ENCODE data around the gene PHF20. TPM values are rescaled to one million over a fixed set of nuclear protein-coding genes. Genes with fewer than 3 reads are reported as not detected.

Gene PHF20
- total and polyA plus RNA-seq, 2 of the 8 experiments (the other 6 are each of a cell fraction or from before 2014, with no cell fraction given): 25.6 to 70.1 TPM

DNA sequence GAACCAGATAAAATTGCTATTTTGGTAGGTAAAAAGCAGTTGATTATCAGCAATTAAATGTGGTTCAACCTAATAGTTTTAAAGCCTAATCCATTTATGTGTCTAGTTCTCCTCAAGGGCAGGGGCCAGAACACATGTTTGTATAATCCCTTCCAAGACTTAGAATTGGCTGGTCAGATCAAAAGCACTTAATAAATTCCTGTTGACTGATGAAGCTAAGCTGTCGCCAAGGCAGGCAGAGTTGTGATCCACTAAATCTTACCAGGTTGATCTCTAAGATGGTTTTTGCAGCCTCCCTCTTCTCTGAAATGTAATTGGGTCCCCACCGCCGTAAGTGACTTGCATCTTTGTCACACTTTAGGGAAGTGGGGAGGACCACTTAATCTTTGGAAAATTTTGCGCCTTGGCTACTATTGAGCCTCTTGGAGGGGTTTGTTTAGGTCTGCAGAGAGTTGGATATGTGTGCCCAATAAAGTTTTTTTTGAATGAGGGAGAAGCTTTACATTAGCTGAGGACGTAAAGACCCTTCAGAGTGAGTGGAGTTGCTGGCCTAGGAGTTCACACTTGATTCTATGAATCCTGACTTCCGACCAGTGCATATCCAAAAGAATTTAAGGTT is 65.9 kb downstream of the PHF20 start:
- CTCF ChIA-PET (ENCODE audit: partially characterized antibody): no interaction called here
- Histone ChIP-seq H3K56ac (replicated peaks; ENCODE audit: insufficient read length, low read depth, low read length) (no peak overlapping the region), H2BK120ac (replicated peaks; ENCODE audit: low read depth, low read length) (no peak overlapping the region), H3K4me3 (ENCODE audit: extremely low read depth in 1 of 4, insufficient read depth in 2 of 4, low read depth in 3 of 4, low read length in 4 of 4) (no peak overlapping the region), H2BK20ac (ENCODE audit: low read length) (no peak overlapping the region), H3K4me2 (ENCODE audit: insufficient read depth in 1 of 2, low read depth in 2 of 2, low read length in 2 of 2) (no peak overlapping the region), H3K4me1 (replicated peaks in 1 of 4; ENCODE audit: control insufficient read depth in 3 of 4, insufficient read depth in 4 of 4, low read length in 3 of 4) (peaks cover 0 to 4% (median 0%) of the 10 kb centered on the region in 4 experiments; a peak in 1 of 7 replicates), H3K36me3 (ENCODE audit: control insufficient read depth in 2 of 4, insufficient read depth in 4 of 4, low read length in 3 of 4) (peaks cover 0 to 5% (median 2%) of the 10 kb centered on the region in 4 experiments; a peak in 5 of 8 replicates), H2AK5ac (ENCODE audit: low read depth, low read length) (no peak overlapping the region), H2BK15ac (ENCODE audit: low read length) (no peak overlapping the region), H3K79me1 (ENCODE audit: low read depth, low read length) (no peaks in the 10 kb centered on the region), H3K4ac (replicated peaks; ENCODE audit: insufficient read length, low read depth, low read length) (no peak overlapping the region), H4K5ac (ENCODE audit: insufficient read length, low read depth, low read length) (no peak overlapping the region), H3K27me3 (replicated peaks in 1 of 4; ENCODE audit: control insufficient read depth in 3 of 4, extremely low read depth in 1 of 4, insufficient read depth in 3 of 4, low read length in 3 of 4) (no peaks in the 10 kb centered on the region), H3K14ac (ENCODE audit: insufficient read length) (no peak overlapping the region), H4K8ac (ENCODE audit: extremely low read depth, insufficient read depth, low read length) (no peak overlapping the region), H3K9ac (replicated peaks in 1 of 4; ENCODE audit: extremely low read depth in 1 of 4, low read depth in 3 of 4, low read length in 3 of 4) (no peak overlapping the region), H3K23ac (ENCODE audit: insufficient read length) (no peak overlapping the region), H2AFZ (ENCODE audit: low read length) (no peak overlapping the region), H3K79me2 (ENCODE audit: control insufficient read depth in 1 of 2, insufficient read depth in 2 of 2, low read length in 2 of 2) (peaks cover 0 to 7% of the 10 kb centered on the region in 2 experiments; a peak in 2 of 4 replicates), H2BK5ac (ENCODE audit: low read depth, low read length) (no peak overlapping the region), H3K18ac (ENCODE audit: extremely low read depth, low read length) (no peak overlapping the region), H4K20me1 (replicated peaks in 1 of 2; ENCODE audit: control insufficient read depth in 1 of 2, insufficient read depth in 2 of 2, low read length in 2 of 2) (no peaks in the 10 kb centered on the region), H3K23me2 (ENCODE audit: low read depth, low read length) (no peaks in the 10 kb centered on the region), H4K91ac (replicated peaks; ENCODE audit: insufficient read length, low read length) (no peak overlapping the region), H2BK12ac (ENCODE audit: low read depth, low read length) (no peak overlapping the region), H3K27ac (ENCODE audit: low read depth, low read length) (no peak overlapping the region), H3K9me3 (ENCODE audit: insufficient read depth in 2 of 2, low read depth in 1 of 2, low read length in 1 of 2) (no peaks in the 10 kb centered on the region; a peak in 1 of 4 replicates)
- no peak for DNase-seq (ENCODE audit: low read depth in 1 of 2, low spot score in 2 of 2)
- 89% methylated on average over 6 of the region's 6 CpGs; no CpG with 5 or more reads in 1 of the 2 experiments for WGBS, 2 experiments (ENCODE audit: extremely low coverage in 1 of 2, insufficient coverage in 1 of 2, insufficient read length in 1 of 2, insufficient replicate concordance in 2 of 2, low coverage in 1 of 2, low lambda C conversion rate in 2 of 2, missing lambda C conversion rate in 1 of 2)
- POLR2A ChIA-PET (ENCODE audit: partially characterized antibody): interaction anchor here (0.6 to 2.7 kb wide), 7 partner anchors 9 to 353 kb away, joined by 3 to 12 read pairs (median 3); partner anchors contain the start of genes RBM39 and SCAND1
- FAIRE-seq: no peak
- TF ChIP-seq, protein P1, sequence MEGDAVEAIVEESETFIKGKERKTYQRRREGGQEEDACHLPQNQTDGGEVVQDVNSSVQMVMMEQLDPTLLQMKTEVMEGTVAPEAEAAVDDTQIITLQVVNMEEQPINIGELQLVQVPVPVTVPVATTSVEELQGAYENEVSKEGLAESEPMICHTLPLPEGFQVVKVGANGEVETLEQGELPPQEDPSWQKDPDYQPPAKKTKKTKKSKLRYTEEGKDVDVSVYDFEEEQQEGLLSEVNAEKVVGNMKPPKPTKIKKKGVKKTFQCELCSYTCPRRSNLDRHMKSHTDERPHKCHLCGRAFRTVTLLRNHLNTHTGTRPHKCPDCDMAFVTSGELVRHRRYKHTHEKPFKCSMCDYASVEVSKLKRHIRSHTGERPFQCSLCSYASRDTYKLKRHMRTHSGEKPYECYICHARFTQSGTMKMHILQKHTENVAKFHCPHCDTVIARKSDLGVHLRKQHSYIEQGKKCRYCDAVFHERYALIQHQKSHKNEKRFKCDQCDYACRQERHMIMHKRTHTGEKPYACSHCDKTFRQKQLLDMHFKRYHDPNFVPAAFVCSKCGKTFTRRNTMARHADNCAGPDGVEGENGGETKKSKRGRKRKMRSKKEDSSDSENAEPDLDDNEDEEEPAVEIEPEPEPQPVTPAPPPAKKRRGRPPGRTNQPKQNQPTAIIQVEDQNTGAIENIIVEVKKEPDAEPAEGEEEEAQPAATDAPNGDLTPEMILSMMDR (IDR thresholded peaks at IDR 0.05; ENCODE audit: control extremely low read depth in 1 of 3, insufficient read depth in 1 of 3, low read depth in 1 of 3, low read length in 3 of 3): no peak
- TF ChIP-seq, protein P2, sequence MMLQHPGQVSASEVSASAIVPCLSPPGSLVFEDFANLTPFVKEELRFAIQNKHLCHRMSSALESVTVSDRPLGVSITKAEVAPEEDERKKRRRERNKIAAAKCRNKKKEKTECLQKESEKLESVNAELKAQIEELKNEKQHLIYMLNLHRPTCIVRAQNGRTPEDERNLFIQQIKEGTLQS (IDR thresholded peaks at IDR 0.05; ENCODE audit: insufficient read depth, low read depth, low read length): no peak
- TF ChIP-seq, protein P3, sequence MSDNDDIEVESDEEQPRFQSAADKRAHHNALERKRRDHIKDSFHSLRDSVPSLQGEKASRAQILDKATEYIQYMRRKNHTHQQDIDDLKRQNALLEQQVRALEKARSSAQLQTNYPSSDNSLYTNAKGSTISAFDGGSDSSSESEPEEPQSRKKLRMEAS (IDR thresholded peaks at IDR 0.05): no peak
- TF ChIP-seq CHD2 (IDR thresholded peaks at IDR 0.05; ENCODE audit: low read length): no peak
- no peak for TF ChIP-seq SP1 (IDR thresholded peaks at IDR 0.05; ENCODE audit: low read depth, low read length)
- no peak for TF ChIP-seq EGR1 (IDR thresholded peaks at IDR 0.05; ENCODE audit: borderline replicate concordance, low read depth, low read length)
- TF ChIP-seq RFX5 (IDR thresholded peaks at IDR 0.05; ENCODE audit: borderline replicate concordance, low read depth, low read length): no peak
- TF ChIP-seq RXRA (IDR thresholded peaks at IDR 0.05; ENCODE audit: insufficient read depth, low read depth, low read length): no peak
- TF ChIP-seq KDM4A (IDR thresholded peaks at IDR 0.05; ENCODE audit: low read depth, low read length, severe bottlenecking): no peak
- no peak for TF ChIP-seq ZNF274 (IDR thresholded peaks at IDR 0.05; ENCODE audit: borderline replicate concordance, extremely low read depth, low read length)
